22Rv1 (cell line): ENCODE measurements around the gene SLC4A9.

ENCODE experiments used
- H3K27ac ChIP-seq: fragments of 450-650 bp; 2 replicates; pipeline ENCODE4 v1.5.1; 2017
- ZFX ChIP-seq: fragments of 450-650 bp; IDR thresholded peaks from 2 replicates; pipeline ENCODE4 v1.6.1; 2017; ENCODE audit warnings: antibody characterized with exemption, borderline replicate concordance
- TF ChIP-seq, protein P1 (sequence below): fragments of 450-650 bp; IDR thresholded peaks from 2 replicates; pipeline ENCODE4 v1.5.1; 2017; ENCODE audit warnings: mild to moderate bottlenecking

The SLC4A9 gene

DNA sequence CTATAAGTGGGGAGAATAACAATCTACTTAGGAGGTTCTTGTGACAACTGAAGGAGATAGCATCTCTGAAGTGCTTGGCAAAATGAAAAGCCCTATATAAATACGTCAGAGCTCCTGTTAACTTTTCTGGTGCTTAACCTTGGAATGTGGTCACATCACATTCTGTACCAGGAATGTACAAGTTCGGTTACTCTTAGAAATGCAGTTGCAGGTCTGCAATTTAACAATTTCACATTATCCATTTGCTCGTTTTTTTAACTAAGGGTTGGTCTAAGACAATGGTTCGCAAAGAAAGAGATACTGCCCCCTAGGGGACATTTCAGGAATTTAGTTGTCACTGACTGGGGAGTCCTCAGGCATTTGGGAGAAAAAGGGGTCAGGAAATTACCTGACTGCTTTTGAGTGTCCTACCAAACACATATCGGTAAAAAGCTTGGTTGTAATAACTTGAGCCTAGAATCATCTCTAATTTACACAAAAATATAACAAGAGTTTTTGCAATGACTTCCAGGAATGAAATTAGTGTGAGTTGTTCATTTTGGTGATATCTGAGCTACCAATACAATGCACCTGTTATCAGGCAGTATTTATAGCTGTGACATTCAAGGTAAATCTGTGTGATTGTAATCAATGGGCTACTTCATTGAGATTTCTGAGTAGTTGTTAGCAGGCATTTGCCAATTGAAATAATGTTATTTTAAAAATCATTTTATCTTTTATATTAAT, 8.2 kb upstream of the SLC4A9 start:
- no peak overlapping the region for H3K27ac ChIP-seq
- TF ChIP-seq, protein P1, sequence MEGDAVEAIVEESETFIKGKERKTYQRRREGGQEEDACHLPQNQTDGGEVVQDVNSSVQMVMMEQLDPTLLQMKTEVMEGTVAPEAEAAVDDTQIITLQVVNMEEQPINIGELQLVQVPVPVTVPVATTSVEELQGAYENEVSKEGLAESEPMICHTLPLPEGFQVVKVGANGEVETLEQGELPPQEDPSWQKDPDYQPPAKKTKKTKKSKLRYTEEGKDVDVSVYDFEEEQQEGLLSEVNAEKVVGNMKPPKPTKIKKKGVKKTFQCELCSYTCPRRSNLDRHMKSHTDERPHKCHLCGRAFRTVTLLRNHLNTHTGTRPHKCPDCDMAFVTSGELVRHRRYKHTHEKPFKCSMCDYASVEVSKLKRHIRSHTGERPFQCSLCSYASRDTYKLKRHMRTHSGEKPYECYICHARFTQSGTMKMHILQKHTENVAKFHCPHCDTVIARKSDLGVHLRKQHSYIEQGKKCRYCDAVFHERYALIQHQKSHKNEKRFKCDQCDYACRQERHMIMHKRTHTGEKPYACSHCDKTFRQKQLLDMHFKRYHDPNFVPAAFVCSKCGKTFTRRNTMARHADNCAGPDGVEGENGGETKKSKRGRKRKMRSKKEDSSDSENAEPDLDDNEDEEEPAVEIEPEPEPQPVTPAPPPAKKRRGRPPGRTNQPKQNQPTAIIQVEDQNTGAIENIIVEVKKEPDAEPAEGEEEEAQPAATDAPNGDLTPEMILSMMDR: peak; percentile 93
- TF ChIP-seq ZFX: no peak

DNA sequence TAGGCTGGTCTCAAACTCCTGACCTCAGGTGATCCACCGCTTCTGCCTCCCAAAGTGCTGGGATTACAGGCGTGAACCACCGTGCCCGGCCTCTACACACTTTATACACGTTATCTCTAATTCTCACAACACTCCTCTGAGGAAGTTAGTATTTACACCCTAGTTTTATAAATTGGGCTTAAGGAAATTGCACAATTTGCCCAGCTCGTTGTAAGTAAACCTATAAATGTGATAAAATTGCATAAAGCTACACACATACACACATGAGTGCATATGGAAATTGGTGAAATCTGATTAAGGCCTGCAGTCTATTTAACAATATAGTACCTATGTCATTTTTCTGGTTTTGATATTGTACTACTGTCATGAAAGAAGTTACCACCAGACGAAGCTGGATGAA, 4.4 kb upstream of the SLC4A9 start:
- TF ChIP-seq, protein P1: no peak
- TF ChIP-seq ZFX: no peak
- no peak overlapping the region for H3K27ac ChIP-seq

DNA sequence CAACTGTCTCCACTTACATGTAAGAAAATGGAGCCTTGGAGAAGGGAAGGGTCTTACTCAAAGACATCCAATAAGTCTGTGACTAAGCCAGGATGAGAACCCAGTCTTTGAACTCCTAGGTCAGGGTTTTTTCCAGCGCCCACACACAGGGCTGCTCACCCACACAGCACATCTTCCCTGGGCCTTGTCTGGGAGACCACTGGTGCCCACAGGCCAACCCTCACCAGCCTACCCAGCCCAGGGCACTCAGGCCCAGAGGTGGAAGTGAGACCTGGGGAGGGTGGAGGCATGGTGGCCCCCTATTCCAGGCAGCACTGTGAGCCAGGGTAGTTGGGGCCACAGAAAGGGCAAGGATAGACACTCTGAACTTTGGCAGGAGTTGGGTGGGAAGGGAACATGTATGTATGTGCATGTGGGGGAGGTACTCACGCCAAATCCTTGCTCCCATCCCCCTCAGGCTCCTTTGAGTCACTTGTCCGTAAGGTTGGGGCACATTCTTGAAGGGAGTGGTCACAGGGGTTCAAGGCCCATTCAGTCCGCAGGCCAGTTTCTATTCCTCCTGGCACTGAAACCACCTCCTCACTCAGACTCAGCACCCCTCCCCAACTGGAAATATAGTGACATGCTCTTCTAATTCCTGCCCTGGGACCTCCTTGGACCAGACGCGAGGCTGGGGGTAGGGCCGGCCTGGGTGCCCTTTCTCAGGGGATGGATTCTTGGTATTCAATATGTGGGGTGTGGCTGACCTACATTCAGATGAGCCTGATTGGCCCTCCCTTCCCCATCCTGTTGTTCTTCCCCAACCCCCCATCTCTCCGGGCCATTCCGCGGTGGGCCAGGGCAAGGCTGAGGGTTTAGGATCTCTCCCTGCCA, 2.9 kb upstream of the SLC4A9 start:
- no peak overlapping the region for H3K27ac ChIP-seq
- TF ChIP-seq, protein P1: no peak

DNA sequence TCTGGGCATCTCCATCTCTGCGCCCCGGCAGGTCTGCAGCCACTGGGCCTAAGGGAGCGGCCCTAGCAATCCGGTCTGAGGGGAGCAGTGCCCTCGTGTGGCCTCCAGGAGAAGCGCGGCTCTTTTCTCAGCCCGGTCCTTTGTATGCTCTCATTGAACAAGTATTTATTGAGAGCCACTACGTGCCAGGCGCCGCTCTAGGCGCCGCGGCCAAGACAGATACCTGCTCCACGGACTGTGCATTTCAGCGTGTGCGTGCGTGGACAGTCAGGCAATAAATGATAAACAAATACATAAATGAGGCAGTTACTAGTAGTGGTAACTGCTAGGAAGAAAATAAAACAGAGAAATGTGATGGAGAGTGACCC, 2.3 kb upstream of the SLC4A9 start:
- no peak overlapping the region for H3K27ac ChIP-seq
- no peak for TF ChIP-seq ZFX
- TF ChIP-seq, protein P1: peak; percentile 95

- no peak for TF ChIP-seq ZFX
- TF ChIP-seq, protein P1: peak; percentile 57
- H3K27ac ChIP-seq: no peak overlapping the region
These were observed 1.2 kb upstream of the SLC4A9 start for GRCh38 chr5:140358738-140359310.

DNA sequence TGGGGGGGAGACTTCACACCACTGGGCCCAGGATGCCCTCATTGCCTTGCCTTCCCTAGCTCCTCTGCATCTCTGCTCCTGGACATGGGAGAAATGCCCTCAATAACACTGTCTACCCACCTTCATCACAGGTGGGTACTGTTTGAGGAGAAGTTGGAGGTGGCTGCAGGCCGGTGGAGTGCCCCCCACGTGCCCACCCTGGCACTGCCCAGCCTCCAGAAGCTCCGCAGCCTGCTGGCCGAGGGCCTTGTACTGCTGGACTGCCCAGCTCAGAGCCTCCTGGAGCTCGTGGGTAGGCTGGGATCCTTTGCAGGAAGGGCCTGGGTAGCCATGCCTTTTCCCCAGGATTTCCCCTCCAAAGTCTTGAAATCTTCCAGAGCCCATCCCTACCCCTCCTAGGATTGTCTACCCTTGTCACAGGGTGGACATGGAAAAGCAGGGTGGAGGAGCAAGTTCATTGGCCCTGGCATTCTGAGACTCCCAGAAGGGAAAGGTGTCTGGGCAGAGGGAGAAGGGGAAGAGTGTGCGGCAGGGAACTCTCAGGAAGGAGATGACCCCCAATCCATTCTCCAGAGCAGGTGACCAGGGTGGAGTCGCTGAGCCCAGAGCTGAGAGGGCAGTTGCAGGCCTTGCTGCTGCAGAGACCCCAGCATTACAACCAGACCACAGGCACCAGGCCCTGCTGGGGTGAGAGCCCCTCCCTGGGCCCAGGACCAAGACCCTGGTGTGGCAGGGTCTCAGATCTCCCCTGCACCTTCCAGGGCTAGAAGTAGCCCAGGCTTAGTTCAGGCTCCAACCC, 886 bp downstream of the SLC4A9 start:
- TF ChIP-seq ZFX: no peak
- TF ChIP-seq, protein P1: no peak
- H3K27ac ChIP-seq: no peak overlapping the region
